Measurements from ENCODE around the gene EHMT2. TPM values are rescaled to one million over a fixed set of nuclear protein-coding genes. Genes with fewer than 3 reads are reported as not detected.

EHMT2 gene
- total RNA-seq, 1 experiment from 2014 or later, result 84.0 TPM

DNA sequence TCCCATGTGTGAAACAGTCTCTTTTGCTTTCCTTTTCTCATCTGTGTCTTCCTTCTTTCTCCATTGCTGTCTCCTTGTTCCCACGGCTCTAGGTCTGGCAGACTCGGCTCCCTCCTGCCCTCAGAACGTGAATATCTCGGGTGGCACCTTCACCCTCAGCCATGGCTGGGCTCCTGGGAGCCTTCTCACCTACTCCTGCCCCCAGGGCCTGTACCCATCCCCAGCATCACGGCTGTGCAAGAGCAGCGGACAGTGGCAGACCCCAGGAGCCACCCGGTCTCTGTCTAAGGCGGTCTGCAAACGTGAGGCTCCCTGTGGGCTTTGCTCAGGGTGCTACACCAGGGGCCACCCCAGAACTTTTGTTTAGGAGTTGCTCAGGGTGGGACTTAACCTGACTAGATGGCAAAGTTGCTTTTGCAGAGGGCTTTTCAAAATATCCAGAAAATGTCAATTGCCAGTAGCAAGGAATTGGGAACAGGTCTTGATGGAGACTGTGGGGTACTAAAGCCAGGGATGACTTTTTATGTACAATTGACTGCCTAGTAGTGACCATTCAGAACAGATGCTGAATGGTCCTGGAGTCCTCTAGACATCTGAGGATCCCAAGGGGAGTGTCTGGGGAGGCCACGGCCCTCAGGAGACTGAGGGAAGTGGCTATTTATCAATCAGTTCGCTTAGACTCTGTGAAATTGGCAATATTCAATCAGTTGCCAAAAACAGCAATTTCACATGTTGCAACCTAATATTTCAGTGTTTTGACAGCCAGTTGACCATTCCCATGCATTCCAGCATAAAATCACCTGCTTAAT lies 30.6 kb upstream of the EHMT2 start:
- H2AFZ ChIP-seq (ENCODE audit: low read depth, low read length, poor library complexity, severe bottlenecking), result no peak overlapping the region
- TF ChIP-seq ZFX (IDR thresholded peaks at IDR 0.05), result no peak
- no peak for TF ChIP-seq REST (IDR thresholded peaks at IDR 0.05; ENCODE audit: low read depth)
- TF ChIP-seq POLR2AphosphoS5 (IDR thresholded peaks at IDR 0.05; ENCODE audit: low read depth, low read length), result no peak
- no peak for TF ChIP-seq FOSL1 (IDR thresholded peaks at IDR 0.05; ENCODE audit: low read depth)
- TF ChIP-seq EZH2phosphoT487 (IDR thresholded peaks at IDR 0.05; ENCODE audit: borderline replicate concordance), result no peak
- TF ChIP-seq YY1 (IDR thresholded peaks at IDR 0.05; ENCODE audit: extremely low read depth, insufficient replicate concordance, low read depth, low read length), result no peak
- no peak for TF ChIP-seq ZNF274 (IDR thresholded peaks at IDR 0.05; ENCODE audit: low read depth, low read length)
- no peak for TF ChIP-seq CTCF (IDR thresholded peaks at IDR 0.05 in 2 of 3, conservative IDR thresholded peaks at IDR 0.05 in 1 of 3; ENCODE audit: borderline replicate concordance in 1 of 3, insufficient read depth in 1 of 3, low read depth in 2 of 3, low read length in 2 of 3)
- TF ChIP-seq CBX3 (IDR thresholded peaks at IDR 0.05; ENCODE audit: low read depth), result no peak
- TF ChIP-seq RAD21 (IDR thresholded peaks at IDR 0.05; ENCODE audit: low read depth), result no peak
- no peak for TF ChIP-seq ELF1 (IDR thresholded peaks at IDR 0.05; ENCODE audit: borderline replicate concordance, low read depth)
- TF ChIP-seq MAX (IDR thresholded peaks at IDR 0.05), result no peak
- TF ChIP-seq POLR2A (IDR thresholded peaks at IDR 0.05; ENCODE audit: borderline replicate concordance, extremely low read depth, insufficient read depth, insufficient read length), result no peak
- no peak for TF ChIP-seq SIN3A (IDR thresholded peaks at IDR 0.05; ENCODE audit: low read depth)
- peaks cover 0 to 3% of the 10 kb centered on the region in 2 experiments; a peak in 2 of 4 replicates for H3K4me1 ChIP-seq (ENCODE audit: control insufficient read depth in 1 of 2, insufficient read depth in 2 of 2, low read length in 2 of 2)
- no peak overlapping the region for H3K4me3 ChIP-seq (replicated peaks in 1 of 2; ENCODE audit: low read depth in 1 of 2, low read length in 2 of 2)
- H3K27ac ChIP-seq (ENCODE audit: low read depth, low read length), result no peak overlapping the region
- ChIA-PET POLR2A (no interaction called here), RAD21 (ENCODE audit: low non-redundant PET in 1 of 2, low total read pairs in 2 of 2, uncharacterized antibody in 2 of 2, unreplicated experiment in 2 of 2) (no interaction called here), CTCF (no interaction called here)
- H3K27me3 ChIP-seq (ENCODE audit: insufficient read depth, low read length), result no peaks in the 10 kb centered on the region
- no peaks in the 10 kb centered on the region for H4K20me1 ChIP-seq (ENCODE audit: insufficient read depth)
- no peaks in the 10 kb centered on the region for H3K9me3 ChIP-seq (ENCODE audit: control insufficient read depth in 1 of 2, insufficient read depth in 1 of 2, low read depth in 1 of 2, low read length in 2 of 2)
- H3K36me3 ChIP-seq (ENCODE audit: control insufficient read depth in 1 of 2, insufficient read depth in 2 of 2, low read length in 2 of 2), result no peaks in the 10 kb centered on the region
- BruUV-seq (replicated peaks), result no TSS peak
- H3K79me2 ChIP-seq (ENCODE audit: insufficient read depth, low read length), result no peaks in the 10 kb centered on the region
- H3K9ac ChIP-seq (ENCODE audit: low read length), result no peak overlapping the region
- ATAC-seq, result no peak
- no peak overlapping the region for H3K4me2 ChIP-seq (ENCODE audit: low read length)
- intact Hi-C loops (cut with micrococcal nuclease), result no loop called here
- DNase-seq (ENCODE audit: low read depth, low spot score), result no peak
- H3K9me2 ChIP-seq (ENCODE audit: insufficient read depth), result no peaks in the 10 kb centered on the region

Measured in HCT116 (cell line).